Embryonic facial prominence (tissue), 1 donor: Measurements from ENCODE around the gene APOA1.
"Not testable (repeated sequence)": the region's sequence is repeated elsewhere in the genome, so short reads cannot be mapped to it uniquely, and the experiment has no call there.

ENCODE experiments used
- DNase-seq: peaks from one replicate; pipeline ENCODE4 v3.0.0-alpha.2; 2016; ENCODE audit errors: extremely low spot score

Gene APOA1

GRCh38 chr11:116834535-116835041 lies 2.8 kb downstream of the APOA1 start:
- DNase-seq = not testable (repeated sequence)

- DNase-seq = no peak
Measured at GRCh38 chr11:116833816-116834534, 3.4 kb downstream of the APOA1 start.

GRCh38 chr11:116833491-116833815 lies 4.0 kb downstream of the APOA1 start:
- DNase-seq = no peak

- DNase-seq = no peak
Measured at GRCh38 chr11:116832350-116833290, 4.8 kb downstream of the APOA1 start.

- no peak for DNase-seq
Measured at GRCh38 chr11:116831790-116832349, 5.6 kb downstream of the APOA1 start.

- no peak for DNase-seq
Measured at GRCh38 chr11:116830184-116830912, 7.1 kb downstream of the APOA1 start.

- DNase-seq = no peak
Measured at GRCh38 chr11:116829525-116830183, 7.8 kb downstream of the APOA1 start, which contains the start of gene APOC3. APOC3 (plus strand) TSS chr11:116829907; CDS start chr11:116830583, 676 bp downstream.

- DNase-seq = no peak
Measured at GRCh38 chr11:116828632-116829524, 8.5 kb downstream of the APOA1 start.

- no peak for DNase-seq
Measured at GRCh38 chr11:116827461-116827860, 10.0 kb downstream of the APOA1 start.

- DNase-seq = no peak
Measured at GRCh38 chr11:116826751-116827431, 10.5 kb downstream of the APOA1 start.

GRCh38 chr11:116825854-116826750 lies 11.3 kb downstream of the APOA1 start:
- no peak for DNase-seq

GRCh38 chr11:116825434-116825833 lies 12.0 kb downstream of the APOA1 start:
- no peak for DNase-seq

GRCh38 chr11:116823031-116823843 lies 14.2 kb downstream of the APOA1 start, which contains the start of gene APOA4:
APOA4 (minus strand) TSS chr11:116823304; CDS start chr11:116823191, 113 bp downstream.
- DNase-seq = no peak

- DNase-seq = no peak
Measured at GRCh38 chr11:116822575-116822974, 14.8 kb downstream of the APOA1 start.

- no peak for DNase-seq
Measured at GRCh38 chr11:116821050-116821918, 16.1 kb downstream of the APOA1 start.

- DNase-seq = no peak
Measured at GRCh38 chr11:116819049-116819448, 18.4 kb downstream of the APOA1 start.
